LHCN-M2 (cell line): ENCODE results near the gene TARDBP. TPM values are rescaled to one million over a fixed set of nuclear protein-coding genes. Genes with fewer than 3 reads are reported as not detected.
"Not testable (repeated sequence)": the region's sequence is repeated elsewhere in the genome, so short reads cannot be mapped to it uniquely, and the experiment has no call there.

Source experiments
- DNase-seq: peaks from one replicate; pipeline ENCODE4 v3.0.0-alpha.2; 2012; ENCODE audit warnings: low read depth
- total RNA-seq: library from RNA; depleted of rRNA; stranded (reverse); fragments of >200 nt; gene quantifications from 2 replicates; pipeline ENCODE4 v1.2.3, GENCODE V29; 2014

Gene TARDBP
- total RNA-seq, 1 experiment from 2014 or later, result 61.0 TPM

DNA sequence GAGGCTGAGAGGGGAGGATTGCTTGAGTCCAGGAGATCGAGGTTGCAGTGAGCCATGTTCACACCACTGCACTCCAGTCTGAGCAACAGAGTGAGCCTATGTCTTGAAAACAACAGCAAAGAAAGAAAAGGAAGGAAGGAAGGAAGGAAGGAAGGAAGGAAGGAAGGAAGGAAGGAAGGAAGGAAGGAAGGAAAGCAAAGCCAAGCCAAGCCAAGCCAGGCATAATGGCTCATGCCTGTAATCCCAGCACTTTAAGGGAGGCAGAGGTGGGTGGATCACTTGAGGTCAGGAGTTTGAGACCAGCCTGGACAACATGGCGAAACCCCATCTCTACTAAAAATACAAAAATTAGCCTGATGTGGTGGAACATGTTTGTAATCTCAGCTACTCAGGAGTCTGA is 20.4 kb upstream of the TARDBP start:
- not testable (repeated sequence) for DNase-seq

DNA sequence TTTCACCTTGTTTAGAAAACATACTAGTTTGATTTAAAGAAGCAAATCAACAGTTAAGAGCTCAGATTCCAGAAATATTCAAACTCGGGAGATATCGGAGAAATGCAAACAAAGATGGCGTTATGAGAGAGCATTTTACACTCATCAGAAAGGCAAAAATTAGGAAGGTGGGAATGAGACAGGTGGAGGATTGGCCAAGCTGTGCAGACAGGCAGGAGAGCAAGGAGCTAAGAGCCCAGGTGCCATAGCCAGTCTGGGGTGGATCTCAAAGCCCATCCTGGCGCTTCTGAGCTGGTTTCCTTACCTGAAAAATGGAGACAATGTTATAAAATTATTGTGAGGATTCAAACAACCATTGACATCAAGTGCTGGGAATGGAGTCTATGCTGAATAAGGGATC is 19.6 kb upstream of the TARDBP start:
- no peak for DNase-seq

DNA sequence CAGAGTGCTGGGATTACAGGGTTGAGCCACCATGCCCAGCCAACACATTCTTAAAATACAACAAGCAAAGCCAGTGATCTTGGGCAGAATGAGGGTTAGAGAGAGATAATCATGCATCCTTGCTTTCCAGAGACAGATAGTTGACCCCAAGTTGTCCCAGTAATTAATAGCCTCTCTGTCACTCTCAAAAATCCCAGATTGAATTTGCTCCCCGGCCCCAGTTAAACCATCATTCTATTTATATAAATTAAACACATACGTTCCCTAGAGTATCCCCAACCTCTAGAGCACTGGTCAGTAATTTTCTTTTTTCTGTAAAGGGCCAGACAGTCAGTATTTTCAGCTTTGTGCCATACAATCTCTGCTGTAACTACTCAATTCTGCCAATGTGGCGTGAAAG is 16.4 kb upstream of the TARDBP start:
- no peak for DNase-seq

DNA sequence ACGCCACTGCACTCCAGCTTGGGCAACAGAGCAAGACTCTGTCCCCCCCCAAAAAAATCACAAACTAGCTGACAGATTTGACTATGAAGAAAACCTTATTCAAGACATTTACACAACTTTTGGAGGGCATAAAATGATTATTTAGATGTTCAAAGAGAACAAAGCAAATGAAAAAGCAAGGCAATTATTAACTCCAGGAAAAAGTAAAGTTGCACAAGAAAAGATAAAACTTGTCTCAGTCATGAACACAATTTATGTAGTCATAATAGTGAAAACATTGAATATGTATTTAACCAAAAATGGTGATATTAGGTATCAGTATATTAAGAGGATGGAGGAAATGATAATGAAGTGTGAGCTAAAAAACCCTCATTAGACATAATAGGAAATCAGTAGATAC is 11.9 kb upstream of the TARDBP start:
- DNase-seq, result no peak

DNA sequence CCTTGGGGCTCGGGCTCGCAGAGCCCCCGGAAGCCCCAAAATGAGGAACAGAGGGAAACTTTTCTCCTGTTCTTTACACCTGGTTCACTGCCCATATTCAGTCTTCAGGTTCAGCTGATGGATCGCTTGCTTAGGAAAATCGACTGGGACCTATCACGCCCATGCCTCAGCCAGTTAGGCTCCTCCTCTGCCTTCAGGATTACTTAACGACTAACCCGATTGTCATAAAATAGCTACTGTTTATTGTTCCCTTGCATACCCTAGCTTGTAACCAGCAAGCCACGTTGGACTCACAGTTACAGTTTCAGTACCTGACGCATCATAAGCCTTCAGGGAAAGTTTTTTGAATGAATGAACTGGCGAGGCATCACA is 692 bp downstream of the TARDBP start:
- DNase-seq, result peak; percentile 21

DNA sequence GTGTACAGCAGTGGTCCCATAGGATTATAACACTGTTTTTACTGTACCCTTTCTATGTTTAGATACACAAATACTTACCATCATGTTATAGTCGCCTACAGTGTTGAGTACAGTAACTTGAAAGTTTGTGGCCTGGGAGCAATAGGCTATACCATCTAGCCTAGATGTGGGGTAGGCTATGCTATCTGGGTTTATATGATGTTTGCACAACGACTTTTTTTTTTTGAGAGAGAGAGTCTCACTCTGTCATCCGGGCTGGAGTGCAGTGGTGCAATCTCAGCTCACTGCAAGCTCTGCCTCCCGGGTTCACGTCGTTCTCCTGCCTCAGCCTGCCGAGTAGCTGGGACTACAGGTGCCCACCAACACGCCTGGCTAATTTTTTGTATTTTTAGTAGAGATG is 6.9 kb downstream of the TARDBP start:
- not testable (repeated sequence) for DNase-seq

DNA sequence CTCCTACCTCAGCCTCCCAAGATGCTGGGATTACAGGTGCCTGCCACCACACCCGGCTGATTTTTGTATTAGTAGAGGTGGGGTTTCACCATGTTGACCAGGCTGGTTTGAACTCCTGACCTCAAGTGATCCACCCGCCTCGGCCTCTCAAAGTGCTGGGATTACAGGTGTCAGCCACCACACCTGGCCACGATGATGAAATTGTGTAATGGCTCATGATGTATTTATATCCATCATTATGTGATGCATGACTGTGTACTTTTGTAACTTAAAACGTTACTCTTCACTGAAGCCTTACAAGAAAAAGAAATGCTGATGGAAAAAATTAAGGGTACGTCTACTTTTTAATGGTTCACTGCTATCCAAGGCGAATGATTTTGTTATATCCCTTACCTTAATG is 7.5 kb downstream of the TARDBP start:
- DNase-seq, result no peak

DNA sequence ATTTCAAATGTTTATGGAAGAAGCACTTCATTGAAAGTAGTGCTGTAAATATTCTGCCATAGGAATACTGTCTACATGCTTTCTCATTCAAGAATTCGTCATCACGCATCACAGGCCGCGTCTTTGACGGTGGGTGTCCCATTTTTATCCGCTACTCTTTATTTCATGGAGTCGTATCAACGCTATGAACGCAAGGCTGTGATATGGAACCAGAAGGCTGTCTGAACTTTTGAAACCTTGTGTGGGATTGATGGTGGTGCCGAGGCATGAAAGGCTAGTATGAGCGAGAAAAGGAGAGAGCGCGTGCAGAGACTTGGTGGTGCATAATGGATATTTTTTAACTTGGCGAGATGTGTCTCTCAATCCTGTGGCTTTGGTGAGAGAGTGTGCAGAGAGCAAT is 10.7 kb downstream of the TARDBP start:
- no peak for DNase-seq

DNA sequence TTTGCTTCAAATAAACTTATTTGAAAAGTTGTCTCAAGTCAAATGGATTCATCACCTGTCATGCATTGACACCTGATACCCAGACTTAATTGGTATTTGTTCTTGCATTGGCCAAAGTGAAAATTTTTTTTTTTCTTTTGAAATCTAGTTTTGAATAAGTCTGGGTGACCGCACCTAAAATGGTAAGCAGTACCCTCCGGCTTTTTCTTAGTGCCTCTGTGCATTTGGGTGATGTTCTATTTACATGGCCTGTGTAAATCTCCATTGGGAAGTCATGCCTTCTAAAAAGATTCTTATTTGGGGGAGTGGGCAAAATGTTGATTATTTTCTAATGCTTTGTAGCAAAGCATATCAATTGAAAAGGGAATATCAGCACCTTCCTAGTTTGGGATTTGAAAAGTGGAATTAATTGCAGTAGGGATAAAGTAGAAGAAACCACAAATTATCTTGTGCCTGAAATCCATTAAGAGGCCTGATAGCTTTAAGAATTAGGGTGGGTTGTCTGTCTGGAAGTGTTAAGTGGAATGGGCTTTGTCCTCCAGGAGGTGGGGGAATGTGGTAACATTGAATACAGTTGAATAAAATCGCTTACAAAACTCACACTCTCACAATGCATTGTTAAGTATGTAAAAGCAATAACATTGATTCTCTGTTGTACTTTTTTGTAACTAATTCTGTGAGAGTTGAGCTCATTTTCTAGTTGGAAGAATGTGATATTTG is 11.9 kb downstream of the TARDBP start:
- DNase-seq, result no peak

DNA sequence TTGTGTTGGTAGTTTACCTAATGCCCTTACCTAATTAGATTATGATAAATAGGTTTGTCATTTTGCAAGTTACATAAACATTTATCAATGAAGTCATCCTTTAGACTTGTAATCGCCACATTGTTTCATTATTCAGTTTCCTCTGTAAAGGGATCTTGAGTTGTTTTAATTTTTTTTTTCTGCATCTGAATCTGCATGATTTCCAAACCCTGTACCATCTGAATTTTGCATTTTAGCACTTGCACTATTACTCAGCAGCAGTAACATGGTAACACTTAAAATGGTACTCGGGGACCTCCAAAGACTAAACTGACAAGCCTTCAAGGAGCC is 12.4 kb downstream of the TARDBP start:
- no peak for DNase-seq

DNA sequence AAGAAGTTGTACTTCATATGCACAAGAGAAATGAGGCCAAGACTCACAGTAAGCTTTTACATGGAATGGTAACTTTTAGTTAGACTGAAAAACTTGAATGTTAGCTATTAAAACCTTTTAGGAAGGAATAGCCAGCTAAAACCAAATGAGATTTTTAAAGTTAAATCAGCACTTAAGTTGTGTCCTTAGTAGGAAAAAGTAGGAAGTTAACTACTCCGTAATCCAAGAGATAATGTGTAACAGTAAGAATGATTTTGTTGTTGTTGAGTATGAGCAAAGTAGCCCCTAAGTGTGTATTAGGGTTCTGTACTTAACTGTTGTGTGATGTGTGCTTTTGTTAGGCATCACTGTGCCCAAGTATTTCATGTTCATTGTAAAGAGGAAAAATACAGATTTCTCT is 13.2 kb downstream of the TARDBP start:
- DNase-seq, result no peak

DNA sequence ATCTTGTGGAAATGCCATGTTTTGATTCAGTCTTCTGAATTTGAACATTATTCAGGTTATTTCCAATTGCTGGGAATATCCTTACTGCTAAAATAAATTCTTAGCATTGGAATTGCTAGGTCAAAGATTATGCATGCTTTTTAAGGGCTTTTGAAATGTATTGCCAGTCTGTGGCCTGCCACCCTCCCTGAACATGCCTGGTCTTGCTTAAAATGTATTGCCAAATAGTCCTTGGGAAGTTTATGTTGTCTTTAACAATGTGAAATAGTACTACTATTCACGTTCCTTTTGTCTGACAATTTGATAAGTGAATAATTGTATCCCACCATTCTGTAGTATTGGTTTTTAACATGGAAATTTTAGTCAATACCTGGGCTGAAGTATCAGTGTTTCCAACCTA is 13.6 kb downstream of the TARDBP start:
- DNase-seq, result no peak

DNA sequence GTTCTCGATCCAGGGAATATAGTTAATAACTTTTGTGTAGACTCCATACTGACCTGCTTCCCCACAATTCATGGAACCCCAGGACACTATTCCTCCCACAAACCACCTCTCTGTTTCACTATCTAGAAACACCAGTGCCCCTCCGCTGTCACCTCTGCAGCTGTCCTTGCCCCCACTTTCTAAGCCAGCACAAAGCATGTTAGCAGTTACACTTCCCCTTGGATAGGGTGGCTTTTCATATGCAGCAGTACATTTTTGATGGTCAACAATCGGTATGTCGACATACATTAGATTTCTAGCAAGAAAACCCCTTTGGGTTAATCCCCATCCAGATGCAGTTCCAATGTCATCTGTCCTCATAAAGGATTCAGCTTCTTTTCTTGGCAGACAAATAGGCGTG is 14.4 kb downstream of the TARDBP start:
- no peak for DNase-seq

DNA sequence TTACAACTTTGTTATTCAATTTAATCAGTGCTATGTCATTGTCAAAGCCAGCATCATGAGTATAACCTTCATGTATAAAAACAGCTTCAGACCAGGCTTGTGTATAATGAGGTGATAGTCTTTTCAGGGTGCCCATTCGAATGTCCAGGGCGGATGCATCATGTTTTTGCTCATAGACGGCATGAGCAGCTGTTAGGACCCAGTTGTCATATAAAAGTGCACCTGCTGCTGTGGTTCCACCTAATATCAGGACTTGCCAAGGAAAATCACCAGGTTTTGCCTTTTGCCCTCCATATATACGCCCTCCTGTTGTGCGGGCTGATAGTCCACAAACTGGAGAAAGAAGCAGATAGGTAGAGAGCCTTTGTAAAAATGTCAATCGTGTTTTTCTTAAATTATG is 14.9 kb downstream of the TARDBP start:
- peak; percentile 31 for DNase-seq

DNA sequence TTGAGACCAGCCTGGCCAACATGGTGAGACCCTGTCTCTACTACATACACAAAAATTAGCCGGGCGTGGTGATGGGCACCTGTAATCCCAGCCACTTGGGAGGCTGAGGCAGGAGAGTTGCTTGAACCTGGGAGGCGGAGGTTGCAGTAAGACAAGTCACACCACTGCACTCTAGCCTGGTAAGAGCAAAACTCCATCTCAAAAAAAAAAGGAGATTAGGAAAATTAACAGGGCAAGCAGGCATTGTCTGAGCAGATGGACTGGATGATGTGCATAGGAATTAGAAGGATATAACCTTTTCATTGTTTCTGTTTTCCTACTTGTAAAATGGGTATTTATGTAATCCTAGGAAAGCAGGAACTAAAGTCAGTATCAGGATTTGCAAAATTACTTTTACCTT is 15.6 kb downstream of the TARDBP start:
- DNase-seq, result no peak

DNA sequence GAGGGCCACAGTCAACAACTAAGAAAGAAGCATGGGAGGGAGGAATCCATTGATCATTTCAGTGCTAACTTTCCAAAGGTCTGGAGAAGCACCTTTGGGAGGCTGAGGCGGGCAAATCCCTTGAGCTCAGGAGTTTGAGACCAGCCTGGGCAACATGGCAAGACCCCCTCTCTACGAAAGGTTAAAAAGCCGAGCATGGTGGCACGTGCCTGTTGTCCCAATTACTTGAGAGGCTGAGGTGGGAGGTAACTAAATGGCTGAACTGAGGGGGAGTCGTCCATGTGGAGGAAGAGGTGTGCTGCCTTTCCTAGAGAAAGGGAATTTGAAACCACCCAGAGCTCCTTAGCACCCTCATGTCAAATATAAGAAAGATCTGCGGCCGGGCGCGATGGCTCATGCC is 18.4 kb downstream of the TARDBP start:
- DNase-seq, result no peak

DNA sequence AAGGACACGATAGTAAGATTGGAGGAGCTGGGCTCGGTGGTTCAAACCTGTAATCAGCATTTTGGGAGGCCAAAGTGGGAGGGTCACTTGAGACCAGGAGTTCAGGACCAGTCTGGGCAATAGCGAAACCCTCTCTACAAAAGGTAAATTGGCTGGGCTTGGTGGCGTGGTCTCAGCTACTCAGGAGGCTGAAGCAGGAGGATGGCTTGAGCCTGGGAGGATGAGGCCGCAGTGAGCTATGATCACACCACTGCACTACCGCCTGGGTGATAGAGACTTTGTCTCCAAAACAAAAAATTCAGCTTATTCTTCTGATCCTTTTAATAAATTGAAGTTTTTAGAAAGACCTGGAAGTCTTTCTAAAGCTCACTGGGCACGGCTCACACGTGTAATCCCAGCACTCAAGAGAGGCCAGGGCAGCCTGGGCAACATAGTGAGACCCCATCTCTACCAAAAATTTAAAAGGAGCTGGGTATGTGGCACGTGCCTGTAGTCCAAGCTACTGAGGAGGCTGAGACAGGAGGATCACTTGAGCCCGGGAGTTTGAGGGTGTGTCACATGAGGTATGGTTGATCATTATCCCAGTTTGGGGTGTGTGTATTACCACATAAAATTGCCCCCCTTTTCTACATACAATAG is 19.3 kb downstream of the TARDBP start:
- DNase-seq, result no peak

DNA sequence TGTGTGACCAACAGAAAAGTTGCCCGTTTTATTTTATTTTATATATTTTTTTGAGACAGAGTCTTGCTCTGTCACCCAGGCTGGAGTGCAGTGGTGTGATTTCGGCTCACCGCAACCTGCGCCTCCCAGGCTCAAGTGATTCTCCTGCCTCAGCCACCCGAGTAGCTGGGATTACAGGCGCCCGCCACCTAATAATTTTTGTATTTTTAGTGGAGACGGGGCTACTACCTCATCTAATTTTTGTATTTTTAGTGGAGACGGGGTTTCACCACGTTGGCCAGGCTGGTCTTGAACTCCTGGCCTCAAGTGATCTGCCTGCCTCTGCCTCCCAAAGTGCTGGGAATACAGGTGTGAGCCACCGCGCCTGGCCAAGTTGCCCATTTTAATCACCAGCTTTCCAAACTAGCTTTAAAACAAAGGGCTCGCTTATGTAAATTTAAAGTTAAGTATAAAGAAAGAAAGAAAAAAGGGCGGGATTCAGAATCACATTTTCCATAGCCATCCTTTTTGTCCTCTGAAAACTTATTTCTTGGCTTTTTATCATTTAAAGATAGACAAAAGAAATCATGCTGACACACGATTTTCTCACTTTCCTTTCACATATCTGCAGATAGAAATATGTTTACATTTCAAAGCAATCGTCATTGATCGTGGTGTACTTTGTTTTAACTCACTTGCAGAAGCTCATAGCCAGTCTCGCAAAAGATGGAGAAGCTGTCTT is 24.7 kb downstream of the TARDBP start:
- DNase-seq, result not testable (repeated sequence)

DNA sequence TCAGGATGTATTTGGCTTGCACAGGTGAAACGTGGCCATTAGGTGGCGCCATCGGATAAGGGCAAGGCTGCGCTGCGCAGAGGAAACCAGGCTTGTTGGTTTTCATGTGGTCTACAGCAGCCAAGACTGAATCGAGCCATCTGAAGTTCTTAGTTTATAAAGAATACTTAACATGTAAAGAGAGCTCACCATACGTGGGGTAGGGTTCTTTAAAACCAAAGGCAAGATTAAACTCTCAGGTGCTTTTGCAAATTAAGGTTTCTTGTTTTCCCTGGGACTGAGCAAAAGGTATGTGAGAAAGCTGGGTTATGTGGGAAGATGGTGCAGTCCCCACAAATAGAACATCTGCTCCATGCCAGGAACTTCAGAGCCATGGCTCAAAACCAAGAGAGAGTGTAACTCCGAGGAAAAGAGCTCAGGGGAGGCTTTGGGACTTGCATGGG is 25.3 kb downstream of the TARDBP start:
- peak; percentile 73 for DNase-seq

DNA sequence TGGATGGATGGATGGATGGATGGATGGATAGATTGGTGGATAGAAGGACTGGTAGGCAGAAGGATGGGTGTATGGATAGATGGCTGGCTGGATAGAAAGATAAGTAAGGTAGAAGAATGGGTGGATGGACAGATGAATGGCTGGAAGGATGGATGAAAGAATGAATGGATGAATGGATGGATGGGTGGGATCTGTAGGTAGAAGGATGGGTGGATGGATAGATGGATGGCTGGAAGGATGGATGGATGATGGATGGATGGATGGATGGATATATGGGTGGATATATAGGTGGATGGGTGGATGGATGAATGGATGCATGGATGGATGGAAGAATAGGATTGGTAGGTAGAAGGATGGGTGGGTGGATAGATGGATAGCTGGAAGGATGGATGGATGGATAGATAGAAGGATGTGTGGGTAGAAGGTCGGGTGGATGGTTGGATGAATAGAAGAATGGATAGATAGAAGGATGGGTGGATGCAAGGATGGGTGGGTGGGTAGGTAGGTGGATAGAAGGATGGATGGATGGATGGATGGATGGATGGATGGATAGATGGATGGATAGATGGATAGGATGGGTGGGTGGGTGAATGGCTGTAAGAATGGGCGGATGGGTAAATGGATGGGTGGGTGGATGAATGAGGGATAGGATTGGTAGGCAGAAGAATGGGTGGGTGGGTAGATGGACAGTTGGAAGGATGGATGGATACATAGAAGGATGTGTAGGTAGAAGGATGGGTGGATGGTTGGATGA is 27.1 kb downstream of the TARDBP start:
- no peak for DNase-seq

DNA sequence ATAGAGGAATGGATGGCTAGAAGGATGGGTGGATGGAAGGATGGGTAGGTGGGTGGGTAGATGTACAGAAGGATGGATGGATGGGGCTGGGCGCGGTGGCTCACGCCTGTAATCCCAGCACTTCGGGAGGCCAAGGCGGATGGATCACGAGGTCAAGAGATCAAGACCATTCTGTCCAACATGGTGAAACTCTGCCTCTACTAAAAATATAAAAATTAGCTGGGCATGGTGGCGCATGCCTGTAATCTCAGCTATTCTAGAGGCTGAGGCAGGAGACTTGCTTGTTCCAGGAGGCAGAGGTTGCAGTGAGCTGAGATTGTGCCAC is 27.6 kb downstream of the TARDBP start:
- DNase-seq, result not testable (repeated sequence)

DNA sequence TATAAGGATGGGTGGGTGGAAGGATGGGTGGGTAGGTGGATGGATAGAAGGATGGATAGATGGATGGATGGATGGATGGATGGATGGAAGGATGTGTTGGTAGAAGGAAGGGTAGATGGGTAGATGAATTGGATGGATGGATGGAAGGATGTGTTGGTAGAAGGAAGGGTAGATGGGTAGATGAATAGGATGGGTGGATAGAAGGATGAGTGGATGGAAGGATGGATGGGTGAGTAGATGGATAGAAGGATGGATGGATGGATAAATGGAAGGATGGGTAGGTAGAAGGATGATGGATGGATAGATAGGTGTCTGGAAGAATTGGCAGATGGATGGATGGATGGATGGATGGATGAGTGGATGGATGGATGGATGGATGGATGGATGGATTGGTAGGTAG is 28.6 kb downstream of the TARDBP start:
- no peak for DNase-seq
